Measurements from ENCODE around the gene GPC2. TPM values are rescaled to one million over a fixed set of nuclear protein-coding genes. Genes with fewer than 3 reads are reported as not detected.

Gene GPC2
- total RNA-seq, 3 donors from 2014 or later = 3.4 to 6.2 (median 5.1) TPM

DNA sequence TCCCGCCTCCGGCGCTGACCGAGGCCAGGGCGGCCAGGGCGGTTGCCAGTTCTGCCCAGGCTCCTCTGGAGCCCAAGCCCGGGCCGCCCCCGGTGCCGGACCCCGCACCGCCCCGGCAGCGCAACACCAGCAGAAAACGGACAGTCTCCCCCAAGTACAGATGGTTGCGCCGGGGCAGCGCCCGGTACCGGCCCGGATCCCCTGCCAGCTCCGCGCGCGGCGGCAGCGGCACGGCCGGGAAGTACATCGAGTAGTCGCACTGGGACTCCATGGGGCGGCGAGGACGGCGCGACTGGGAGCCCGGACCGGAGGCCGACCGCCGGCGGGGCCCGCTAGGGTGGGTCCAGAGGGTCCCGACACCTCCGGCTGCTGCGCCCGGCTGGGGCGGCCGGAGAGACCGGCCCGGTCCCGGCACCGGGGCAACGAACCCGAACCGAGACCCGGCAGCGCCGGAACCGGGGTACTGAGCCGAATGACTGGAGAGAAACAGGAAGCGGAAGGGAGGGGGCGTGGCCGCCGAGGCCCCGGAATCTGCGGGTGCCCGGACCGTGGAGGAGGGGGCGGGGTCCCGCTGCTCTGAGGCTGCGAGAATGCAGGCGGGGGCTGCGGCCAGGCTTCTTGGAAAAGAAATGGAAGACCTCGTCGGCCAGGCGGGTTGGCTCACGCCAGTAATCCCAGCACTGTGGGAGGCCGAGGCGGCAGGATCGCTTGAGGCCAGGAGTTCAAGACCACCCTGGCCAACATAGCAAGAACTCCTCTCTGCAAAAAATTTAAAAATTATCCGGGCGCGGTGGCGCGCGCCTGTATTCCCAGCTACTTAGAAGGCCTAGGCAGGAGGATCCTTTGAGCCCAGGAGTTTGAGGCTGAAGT lies 18.7 kb downstream of the GPC2 start, which contains the start of gene TRAPPC14:
Gene TRAPPC14 (minus strand): TSS at position 495 of the 870 bp plus-strand sequence. CDS start 224 bp downstream, at position 271.
- TF ChIP-seq, protein P1, sequence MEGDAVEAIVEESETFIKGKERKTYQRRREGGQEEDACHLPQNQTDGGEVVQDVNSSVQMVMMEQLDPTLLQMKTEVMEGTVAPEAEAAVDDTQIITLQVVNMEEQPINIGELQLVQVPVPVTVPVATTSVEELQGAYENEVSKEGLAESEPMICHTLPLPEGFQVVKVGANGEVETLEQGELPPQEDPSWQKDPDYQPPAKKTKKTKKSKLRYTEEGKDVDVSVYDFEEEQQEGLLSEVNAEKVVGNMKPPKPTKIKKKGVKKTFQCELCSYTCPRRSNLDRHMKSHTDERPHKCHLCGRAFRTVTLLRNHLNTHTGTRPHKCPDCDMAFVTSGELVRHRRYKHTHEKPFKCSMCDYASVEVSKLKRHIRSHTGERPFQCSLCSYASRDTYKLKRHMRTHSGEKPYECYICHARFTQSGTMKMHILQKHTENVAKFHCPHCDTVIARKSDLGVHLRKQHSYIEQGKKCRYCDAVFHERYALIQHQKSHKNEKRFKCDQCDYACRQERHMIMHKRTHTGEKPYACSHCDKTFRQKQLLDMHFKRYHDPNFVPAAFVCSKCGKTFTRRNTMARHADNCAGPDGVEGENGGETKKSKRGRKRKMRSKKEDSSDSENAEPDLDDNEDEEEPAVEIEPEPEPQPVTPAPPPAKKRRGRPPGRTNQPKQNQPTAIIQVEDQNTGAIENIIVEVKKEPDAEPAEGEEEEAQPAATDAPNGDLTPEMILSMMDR (IDR thresholded peaks at IDR 0.05) = no peak
- DNase-seq (peak; percentile 95 to 98 (median 97)), ATAC-seq (peak; percentile 70)
- peak within 1 kb of the TSS; percentile 75 for H3K4me3 ChIP-seq
- peaks cover 49% of the 10 kb centered on the region for H3K4me1 ChIP-seq (ENCODE audit: low read depth)
- no peaks in the 10 kb centered on the region for H3K9me3 ChIP-seq
- intact Hi-C loops (cut with DNase I, micrococcal nuclease) = no loop called here
- H3K36me3 ChIP-seq (ENCODE audit: low read depth) = no peaks in the 10 kb centered on the region

DNA sequence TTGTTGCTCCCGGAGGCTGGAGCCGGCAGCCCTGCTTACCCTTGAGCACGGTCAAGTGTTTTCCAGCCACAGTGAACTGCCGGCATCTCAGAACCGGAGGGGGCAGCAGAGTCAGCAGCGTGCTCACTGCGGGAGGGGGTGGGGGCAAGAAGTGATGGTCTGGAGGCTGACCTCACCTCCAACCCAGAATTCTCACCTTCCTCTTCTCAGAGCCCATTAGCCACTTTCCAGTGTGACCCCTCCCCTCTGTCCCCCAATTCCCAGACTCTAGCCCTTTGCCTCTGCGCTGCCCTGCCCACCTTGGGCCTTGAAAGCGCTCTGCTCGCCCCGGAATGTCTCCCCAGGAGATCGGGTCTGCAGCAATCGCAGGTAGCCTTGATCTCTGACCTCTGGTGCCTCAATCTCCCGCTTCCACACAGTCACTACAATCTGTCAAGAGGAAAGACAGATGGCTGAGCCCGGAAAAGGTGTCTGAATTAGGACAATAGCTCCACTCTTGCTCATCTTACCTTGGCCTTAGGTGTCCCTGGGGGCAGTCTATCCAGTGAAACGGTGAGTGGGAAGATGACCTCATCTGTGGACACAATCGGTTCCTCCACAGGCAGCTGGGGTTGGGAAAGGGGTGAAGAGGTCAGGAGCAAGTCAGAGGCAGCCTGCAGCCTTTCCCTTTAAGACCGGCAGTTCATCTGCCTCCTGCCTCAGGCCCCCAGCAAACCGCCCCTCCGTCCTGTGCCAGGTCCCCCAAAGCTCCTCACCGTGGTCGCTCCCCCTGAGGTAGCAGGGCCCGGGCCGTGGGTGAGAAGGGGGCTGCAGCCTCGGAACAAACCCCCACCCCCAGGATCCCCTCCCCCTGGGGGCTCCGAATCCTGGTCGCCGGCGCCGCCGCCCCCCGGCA lies 19.6 kb downstream of the GPC2 start:
- Histone ChIP-seq H3K36me3 (ENCODE audit: low read depth) (no peaks in the 10 kb centered on the region), H3K9me3 (no peaks in the 10 kb centered on the region), H3K4me3 (peak overlapping the region; percentile 75), H3K4me1 (ENCODE audit: low read depth) (peaks cover 53% of the 10 kb centered on the region)
- ATAC-seq (peak; percentile 37), DNase-seq (peak in 2 of 3 donors; percentile 54 to 72)
- TF ChIP-seq, protein P1 (IDR thresholded peaks at IDR 0.05) = no peak
- intact Hi-C loops (cut with DNase I, micrococcal nuclease) = no loop called here

DNA sequence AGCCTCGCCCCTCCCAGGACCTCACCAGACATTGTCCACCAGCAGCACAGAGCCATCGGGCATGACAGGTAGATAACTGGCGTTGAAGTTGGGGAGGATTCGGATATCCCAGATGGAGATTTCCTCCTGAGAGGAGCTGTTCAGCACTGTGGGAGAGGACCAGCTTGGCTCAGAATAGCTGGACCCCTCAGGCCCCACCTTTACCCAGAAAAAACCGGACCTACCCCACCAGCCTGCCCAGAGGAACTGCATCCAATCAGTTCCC lies 20.2 kb downstream of the GPC2 start:
- no peak for ATAC-seq
- Histone ChIP-seq H3K4me3 (no peak overlapping the region), H3K4me1 (ENCODE audit: low read depth) (peaks cover 58% of the 10 kb centered on the region), H3K36me3 (ENCODE audit: low read depth) (no peaks in the 10 kb centered on the region), H3K9me3 (no peaks in the 10 kb centered on the region)
- DNase-seq = no peak
- TF ChIP-seq, protein P1 (IDR thresholded peaks at IDR 0.05) = no peak
- intact Hi-C loops (cut with DNase I, micrococcal nuclease) = no loop called here

DNA sequence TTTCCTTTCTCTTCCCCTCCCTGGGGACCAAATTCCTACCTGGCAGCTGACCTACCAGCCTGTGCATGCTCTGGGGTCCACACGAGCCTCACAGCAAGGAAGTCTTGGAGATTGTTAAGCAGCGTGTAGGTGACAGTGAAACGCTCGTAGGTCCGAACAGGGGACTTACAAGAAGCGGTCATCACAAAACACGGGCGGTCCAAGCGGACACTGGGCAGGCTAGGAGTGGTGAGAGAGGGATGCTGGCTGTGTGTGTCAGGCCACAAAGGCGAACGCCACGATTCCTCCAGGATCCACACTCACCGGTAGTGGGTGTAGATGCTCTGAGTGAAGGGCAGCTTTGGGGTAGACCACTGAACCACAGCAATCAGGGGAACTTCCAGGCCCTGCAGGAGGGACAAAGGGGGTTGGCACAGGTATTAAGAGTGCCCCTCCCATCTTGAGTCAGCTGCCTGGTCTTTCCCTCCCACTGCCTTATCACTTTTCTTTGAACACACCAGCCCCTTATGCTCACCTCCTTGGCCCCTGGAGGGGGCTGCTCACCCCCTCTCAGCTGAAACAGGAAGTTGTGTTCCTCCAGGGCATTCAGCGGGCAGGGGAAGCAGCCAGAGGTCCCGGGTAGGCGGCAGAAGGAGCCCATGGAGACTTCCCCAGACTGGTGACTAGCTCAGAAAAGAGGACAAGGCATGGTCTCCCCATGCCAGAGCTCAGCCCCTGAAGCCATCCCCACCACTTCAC lies 20.7 kb downstream of the GPC2 start:
- no peak for ATAC-seq
- H3K9me3 ChIP-seq = no peaks in the 10 kb centered on the region
- TF ChIP-seq, protein P1 (IDR thresholded peaks at IDR 0.05) = no peak
- intact Hi-C loops (cut with DNase I, micrococcal nuclease) = no loop called here
- no peak overlapping the region for H3K4me3 ChIP-seq
- DNase-seq = peak in 1 of 3 donors; percentile 55
- H3K4me1 ChIP-seq (ENCODE audit: low read depth) = peaks cover 63% of the 10 kb centered on the region
- H3K36me3 ChIP-seq (ENCODE audit: low read depth) = no peaks in the 10 kb centered on the region

DNA sequence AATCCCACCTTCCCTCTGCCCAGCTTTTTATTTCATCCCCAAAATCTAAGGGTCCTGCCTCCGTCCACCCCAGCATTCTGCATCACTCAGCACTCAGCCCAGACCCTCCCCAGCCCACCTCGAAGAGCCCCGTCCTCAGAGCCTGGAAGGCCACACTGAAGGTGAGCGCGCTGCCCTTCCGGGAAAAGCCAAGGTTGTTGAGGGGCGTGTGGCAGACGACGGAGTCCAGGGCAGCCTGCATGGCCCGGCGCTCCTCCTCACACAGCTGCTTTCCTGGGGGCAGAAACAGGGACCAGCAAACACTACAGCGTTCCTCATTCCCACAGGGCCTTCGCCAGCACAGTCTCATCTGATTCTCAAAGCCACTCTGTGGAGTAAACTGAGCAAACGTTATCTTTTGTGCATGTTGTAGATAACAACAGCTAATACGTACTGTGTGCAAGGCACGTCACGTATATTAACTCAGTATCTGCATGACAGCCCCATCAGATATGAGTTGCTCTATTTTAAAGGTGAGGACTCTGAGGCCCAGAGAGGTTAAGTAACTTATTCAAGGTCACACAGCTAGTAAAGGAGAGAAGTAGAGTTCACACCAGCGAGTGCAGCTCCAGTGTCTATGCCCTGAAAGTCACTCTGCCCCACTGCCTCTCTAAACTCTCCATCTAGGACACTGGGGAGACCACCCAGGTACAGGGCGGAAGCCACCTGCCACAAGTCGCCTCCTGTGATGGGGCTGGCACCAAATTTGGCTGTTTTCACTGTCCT lies 21.4 kb downstream of the GPC2 start:
- H3K4me1 ChIP-seq (ENCODE audit: low read depth) = peaks cover 66% of the 10 kb centered on the region
- no peaks in the 10 kb centered on the region for H3K9me3 ChIP-seq
- H3K36me3 ChIP-seq (ENCODE audit: low read depth) = no peaks in the 10 kb centered on the region
- intact Hi-C loops (cut with DNase I, micrococcal nuclease) = no loop called here
- TF ChIP-seq, protein P1 (IDR thresholded peaks at IDR 0.05) = no peak
- no peak overlapping the region for H3K4me3 ChIP-seq
- ATAC-seq (no peak), DNase-seq (peak in 1 of 3 donors; percentile 58)

Measured in mucosa of descending colon (tissue), 3 donors.